ENCODE measurements around the gene NUP98. TPM values are rescaled to one million over a fixed set of nuclear protein-coding genes. Genes with fewer than 3 reads are reported as not detected.

The NUP98 gene
- total RNA-seq, 2 experiments from 2014 or later = 161 to 186 TPM

GRCh38 chr11:3840004-3840869, 42.9 kb upstream of the NUP98 start:
- Histone ChIP-seq H3K4me1 (ENCODE audit: insufficient read depth, low read length) (peaks cover 52% of the 10 kb centered on the region), H3K36me3 (ENCODE audit: insufficient read depth, low read length) (peaks cover 8% of the 10 kb centered on the region), H3K27ac (ENCODE audit: low read depth in 1 of 2, low read length in 2 of 2) (peak overlapping the region; percentile 90 to 97), H3K9me3 (ENCODE audit: control insufficient read depth in 1 of 2, insufficient read depth in 1 of 2, low read length in 2 of 2) (no peaks in the 10 kb centered on the region), H3K4me3 (ENCODE audit: low read length) (peak overlapping the region; percentile 95), H3K27me3 (ENCODE audit: control insufficient read depth in 1 of 2, insufficient read depth in 2 of 2, low read length in 2 of 2) (no peaks in the 10 kb centered on the region)
- H3K4me1 Mint-ChIP-seq (ENCODE audit: low read depth) = peaks cover 60% of the 10 kb centered on the region
- no peak for TF ChIP-seq CTCF (IDR thresholded peaks at IDR 0.05)
- peaks cover 32% of the 10 kb centered on the region for H3K36me3 Mint-ChIP-seq (ENCODE audit: low read depth)
- H3K9me3 Mint-ChIP-seq = no peaks in the 10 kb centered on the region
- H3K4me3 Mint-ChIP-seq = peak overlapping the region; percentile 94
- H3K27me3 Mint-ChIP-seq = no peaks in the 10 kb centered on the region
- DNase-seq (peak in 10 of 14 experiments; percentile 18 to 65 (median 44)), ATAC-seq (ENCODE audit: poor library complexity) (no peak)
- H3K27ac Mint-ChIP-seq = peak overlapping the region; percentile 95
- ChIA-PET CTCF (interaction anchor here (1.0 to 10.7 kb wide), 6 partner anchors 13 to 65 kb away, joined by 3 to 216 read pairs (median 7); partner anchors contain the start of genes PGAP2 and STIM1), POLR2A (interaction anchor here (0.5 to 15.1 kb wide), 29 partner anchors 8 to 257 kb away, joined by 3 to 577 read pairs (median 8); partner anchors contain the start of genes NUP98, PGAP2, RRM1 and STIM1)
- intact Hi-C loops (cut with DNase I, micrococcal nuclease) = loop anchor here in 1 of 2 experiments (2.0 kb wide), 1 partner anchor 43 kb away; the partner anchor contains the start of gene NUP98

DNA sequence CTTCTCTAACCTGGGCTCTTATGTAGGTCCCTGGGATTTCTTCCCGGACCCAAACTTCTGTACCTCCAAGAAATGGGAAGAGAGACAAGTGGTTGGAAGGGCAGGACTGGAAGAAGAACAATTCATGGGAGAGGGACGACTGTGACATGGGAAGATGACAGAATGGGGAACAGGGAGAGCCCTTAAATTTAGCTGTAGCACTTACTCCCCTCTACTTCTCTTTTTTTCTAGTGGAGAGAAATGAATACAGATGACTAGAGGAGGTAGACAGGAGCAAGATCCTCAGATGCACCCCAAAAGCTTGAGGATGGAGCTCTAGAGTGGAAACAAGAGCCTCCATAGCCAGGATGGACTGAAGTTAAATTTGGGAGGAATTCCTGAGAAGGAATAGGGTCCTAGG, 41.1 kb upstream of the NUP98 start:
- no peaks in the 10 kb centered on the region for H3K9me3 Mint-ChIP-seq
- Histone ChIP-seq H3K36me3 (ENCODE audit: insufficient read depth, low read length) (peaks cover 19% of the 10 kb centered on the region), H3K4me3 (ENCODE audit: low read length) (peak overlapping the region; percentile 95), H3K4me1 (ENCODE audit: insufficient read depth, low read length) (peaks cover 69% of the 10 kb centered on the region), H3K27ac (ENCODE audit: low read depth in 1 of 2, low read length in 2 of 2) (peak overlapping the region; percentile 90 to 97), H3K9me3 (ENCODE audit: control insufficient read depth in 1 of 2, insufficient read depth in 1 of 2, low read length in 2 of 2) (no peaks in the 10 kb centered on the region), H3K27me3 (ENCODE audit: control insufficient read depth in 1 of 2, insufficient read depth in 2 of 2, low read length in 2 of 2) (no peaks in the 10 kb centered on the region)
- peaks cover 49% of the 10 kb centered on the region for H3K36me3 Mint-ChIP-seq (ENCODE audit: low read depth)
- CTCF ChIA-PET = interaction anchor here (1.2 to 10.7 kb wide), 3 partner anchors 13 to 146 kb away, joined by 3 to 216 read pairs (median 6); partner anchors contain the start of gene STIM1
- H3K27ac Mint-ChIP-seq = peak overlapping the region; percentile 95
- DNase-seq (no peak), ATAC-seq (ENCODE audit: poor library complexity) (no peak)
- H3K4me1 Mint-ChIP-seq (ENCODE audit: low read depth) = peaks cover 68% of the 10 kb centered on the region
- H3K27me3 Mint-ChIP-seq = no peaks in the 10 kb centered on the region
- H3K4me3 Mint-ChIP-seq = peak overlapping the region; percentile 94
- intact Hi-C loops (cut with DNase I, micrococcal nuclease) = loop anchor here (2.0 to 5.0 kb wide), 2 partner anchors 14 to 41 kb away; partner anchors contain the start of gene NUP98 (in 1 of the 2)
- POLR2A ChIA-PET = interaction anchor here (0.7 to 15.1 kb wide), 11 partner anchors 8 to 146 kb away, joined by 3 to 577 read pairs (median 7); partner anchors contain the start of genes NUP98, PGAP2 and STIM1
- no peak for TF ChIP-seq CTCF (IDR thresholded peaks at IDR 0.05)

DNA sequence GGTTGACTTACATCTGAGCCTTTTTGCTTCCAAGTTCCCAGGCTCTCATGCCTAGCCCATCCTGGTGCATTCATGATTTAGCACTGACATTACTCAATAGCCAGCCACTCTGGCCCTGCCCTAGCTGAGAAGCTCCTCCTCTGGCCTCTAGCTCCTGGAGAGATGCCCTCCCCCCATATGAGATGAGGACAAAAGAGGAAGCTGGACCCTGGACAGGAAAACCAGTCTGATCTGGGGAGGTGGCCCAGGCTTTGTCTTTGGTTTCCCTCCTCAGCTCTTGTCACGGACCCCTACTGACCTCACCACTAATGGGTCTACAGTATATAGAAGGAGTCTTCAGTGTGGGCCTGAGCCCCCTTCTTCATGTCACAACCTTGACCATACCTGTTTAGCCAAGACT, 40.4 kb upstream of the NUP98 start:
- POLR2A ChIA-PET = interaction anchor here (1.1 to 15.1 kb wide), 9 partner anchors 9 to 109 kb away, joined by 3 to 577 read pairs (median 8); partner anchors contain the start of genes NUP98, PGAP2 and STIM1
- TF ChIP-seq CTCF (IDR thresholded peaks at IDR 0.05) = no peak
- Mint-ChIP-seq H3K9me3 (no peaks in the 10 kb centered on the region), H3K27ac (peak overlapping the region; percentile 95), H3K27me3 (no peaks in the 10 kb centered on the region), H3K4me1 (ENCODE audit: low read depth) (peaks cover 75% of the 10 kb centered on the region), H3K4me3 (peak overlapping the region; percentile 94), H3K36me3 (ENCODE audit: low read depth) (peaks cover 55% of the 10 kb centered on the region)
- CTCF ChIA-PET = interaction anchor here (1.7 to 10.7 kb wide), 2 partner anchors 13 to 15 kb away, joined by 6 to 216 read pairs; partner anchors contain the start of gene STIM1
- Histone ChIP-seq H3K36me3 (ENCODE audit: insufficient read depth, low read length) (peaks cover 23% of the 10 kb centered on the region), H3K4me3 (ENCODE audit: low read length) (peak overlapping the region; percentile 95), H3K27ac (ENCODE audit: low read depth in 1 of 2, low read length in 2 of 2) (peak overlapping the region; percentile 90 to 97), H3K27me3 (ENCODE audit: control insufficient read depth in 1 of 2, insufficient read depth in 2 of 2, low read length in 2 of 2) (no peaks in the 10 kb centered on the region), H3K9me3 (ENCODE audit: control insufficient read depth in 1 of 2, insufficient read depth in 1 of 2, low read length in 2 of 2) (no peaks in the 10 kb centered on the region), H3K4me1 (ENCODE audit: insufficient read depth, low read length) (peaks cover 76% of the 10 kb centered on the region)
- intact Hi-C loops (cut with DNase I, micrococcal nuclease) = loop anchor here (2.0 to 5.0 kb wide), 2 partner anchors 13 to 40 kb away; partner anchors contain the start of gene NUP98 (in 1 of the 2)
- ATAC-seq (ENCODE audit: poor library complexity) (no peak), DNase-seq (peak in 2 of 14 experiments; percentile 59 to 64)

All from CD4-positive, alpha-beta T cell (primary cell).